Activated CD4-positive, CD25-positive, alpha-beta regulatory T cell treated with anti-CD3 and anti-CD28 coated beads, Interleukin-2, amount 50 U/mL, for 16 hours (primary cell): ENCODE measurements around the gene CCDC28A.

Experiments
- DNase-seq: peaks from one replicate; pipeline ENCODE4 v3.0.0-alpha.2; 2020; ENCODE audit warnings: low read depth, low spot score

The CCDC28A gene

GRCh38 chr6:138833816-138834539 lies 60.4 kb downstream of the CCDC28A start:
- no peak for DNase-seq

- no peak for DNase-seq
Observed at GRCh38 chr6:138837246-138837645, 63.7 kb downstream of the CCDC28A start.
